Stimulated activated naive CD4-positive, alpha-beta T cell (primary cell): ENCODE measurements around the gene GTPBP6.
"Not testable (repeated sequence)": the region's sequence is repeated elsewhere in the genome, so short reads cannot be mapped to it uniquely, and the experiment has no call there.

Experiments used
- DNase-seq, 6 experiments: peaks; one replicate each; lab custom pipeline; 2025; lab: John Stamatoyannopoulos, UW

Gene GTPBP6

GRCh38 chrX:317424-318067, 1.1 kb downstream of the GTPBP6 start:
- no peak for DNase-seq

DNA sequence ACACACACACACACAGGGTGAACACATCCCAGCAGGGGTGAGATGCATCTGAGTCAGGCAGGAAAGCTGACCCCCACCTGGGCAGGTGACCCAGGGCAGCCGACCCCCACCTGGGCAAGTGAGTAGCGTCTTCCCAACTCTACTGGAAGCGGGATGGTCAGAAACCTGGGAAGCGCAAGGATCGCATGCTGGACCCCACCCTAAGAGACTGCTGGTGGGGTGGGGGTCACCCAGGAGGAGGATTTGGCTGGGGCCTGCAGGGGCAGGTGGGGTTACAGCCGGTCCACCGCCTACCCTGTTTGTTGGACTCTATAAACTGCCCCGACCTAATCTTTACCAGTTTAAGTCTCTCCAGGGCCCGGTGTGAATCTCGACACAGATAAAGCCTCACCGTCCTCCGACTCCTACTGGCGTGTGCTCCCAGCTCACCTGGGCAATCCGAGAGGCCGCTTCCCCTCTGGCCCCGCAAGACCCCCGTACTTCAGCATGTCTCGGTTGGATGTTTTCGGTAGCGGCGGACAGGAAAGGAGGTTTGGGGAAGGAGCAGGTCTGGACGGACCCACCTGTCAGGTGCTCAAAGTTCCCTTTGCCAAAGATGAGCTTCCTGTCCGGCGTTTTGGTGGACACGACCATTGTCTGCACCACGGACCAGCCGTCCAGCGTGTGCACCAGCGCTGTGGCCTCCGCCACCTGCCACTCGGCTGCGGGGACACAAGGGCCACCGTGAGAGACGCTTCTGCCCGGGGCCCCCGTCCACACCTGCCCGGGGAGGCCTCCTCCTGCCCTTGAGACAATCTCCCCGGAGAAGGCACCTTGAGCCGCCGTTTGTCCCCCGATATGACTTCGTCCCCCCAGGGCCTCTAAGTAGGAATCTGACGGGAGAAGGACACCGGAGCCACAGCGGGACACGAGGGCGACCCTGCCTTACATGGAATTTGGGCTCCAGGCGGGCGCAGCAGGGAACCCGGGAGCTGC, 2.0 kb downstream of the GTPBP6 start:
- DNase-seq, result no peak

- DNase-seq, result no peak
These were observed 3.6 kb downstream of the GTPBP6 start for GRCh38 chrX:314781-315595.

DNA sequence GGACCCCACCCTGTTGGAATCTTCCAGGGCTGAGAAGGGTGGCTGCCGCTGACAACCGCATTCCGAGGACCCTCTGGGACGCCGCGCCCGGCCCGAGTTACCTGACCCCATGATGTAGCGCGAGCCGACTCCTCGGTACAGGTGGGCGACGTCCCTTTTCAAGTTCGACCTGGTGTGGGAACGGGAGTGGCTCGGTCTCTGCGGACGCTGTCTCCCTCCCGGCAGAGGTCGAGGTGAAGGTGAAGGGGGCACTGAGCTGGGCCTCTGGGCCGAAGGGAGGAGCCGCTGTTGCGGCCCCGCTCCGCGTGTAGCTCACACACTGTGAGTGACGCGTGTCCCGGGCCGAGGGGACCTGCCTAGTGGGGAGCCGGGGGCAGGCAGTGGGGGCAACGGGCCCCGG, 4.5 kb downstream of the GTPBP6 start:
- no peak for DNase-seq

DNA sequence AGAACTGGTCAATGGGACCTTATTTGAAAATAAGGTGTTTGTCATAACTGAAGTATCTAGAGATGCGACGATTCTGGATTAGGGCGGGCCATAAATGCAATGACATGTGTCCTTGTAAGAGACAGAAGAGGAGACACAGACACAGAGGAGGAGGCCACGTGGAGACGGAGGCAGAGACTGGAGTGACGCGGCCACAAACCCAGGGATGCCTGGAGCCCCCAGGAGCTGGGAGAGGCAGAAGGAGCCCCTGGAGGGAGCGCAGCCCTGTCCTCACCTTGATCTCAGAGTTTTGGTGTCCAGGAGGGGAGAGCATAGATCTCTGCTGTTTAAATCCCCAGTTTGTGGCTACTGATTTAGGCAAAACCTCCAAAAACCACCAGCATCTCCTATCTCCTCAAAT, 5.0 kb downstream of the GTPBP6 start:
- no peak for DNase-seq

DNA sequence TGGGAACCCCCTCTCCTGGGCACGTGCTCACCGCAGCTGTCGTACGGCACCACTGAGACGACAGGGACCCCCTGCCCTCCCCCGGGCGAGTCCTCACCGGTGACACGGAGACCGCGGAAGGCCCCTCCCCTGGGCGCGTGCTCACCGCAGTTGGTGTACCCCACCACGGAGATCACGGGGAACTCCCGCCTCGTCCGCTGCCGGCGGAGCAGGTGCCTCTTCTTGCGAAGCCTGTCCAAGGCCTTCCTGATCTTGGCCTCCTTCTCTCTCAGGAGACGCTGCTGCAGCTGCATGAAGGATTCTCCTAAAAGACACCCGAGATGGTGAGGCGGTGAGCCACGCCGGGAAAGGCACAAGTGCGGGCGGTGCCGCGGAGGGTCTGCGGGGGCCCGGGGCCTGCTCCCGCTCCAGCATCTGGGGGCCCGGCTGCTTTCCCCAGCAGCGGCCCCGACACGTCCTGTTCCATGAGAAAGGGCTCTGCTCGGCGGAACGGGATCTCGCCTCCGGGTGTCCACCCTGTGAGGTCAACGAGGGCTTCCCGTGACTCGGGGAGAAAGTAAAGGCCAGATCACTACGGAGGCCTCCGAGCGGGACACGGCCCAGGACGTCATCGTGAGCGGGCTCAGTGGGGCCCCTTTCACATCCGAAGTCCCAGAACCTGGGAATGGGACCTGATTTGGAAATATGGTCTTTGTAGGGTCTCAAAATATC, 5.8 kb downstream of the GTPBP6 start:
- no peak for DNase-seq

GRCh38 chrX:311156-312129, 7.2 kb downstream of the GTPBP6 start:
- no peak for DNase-seq

DNA sequence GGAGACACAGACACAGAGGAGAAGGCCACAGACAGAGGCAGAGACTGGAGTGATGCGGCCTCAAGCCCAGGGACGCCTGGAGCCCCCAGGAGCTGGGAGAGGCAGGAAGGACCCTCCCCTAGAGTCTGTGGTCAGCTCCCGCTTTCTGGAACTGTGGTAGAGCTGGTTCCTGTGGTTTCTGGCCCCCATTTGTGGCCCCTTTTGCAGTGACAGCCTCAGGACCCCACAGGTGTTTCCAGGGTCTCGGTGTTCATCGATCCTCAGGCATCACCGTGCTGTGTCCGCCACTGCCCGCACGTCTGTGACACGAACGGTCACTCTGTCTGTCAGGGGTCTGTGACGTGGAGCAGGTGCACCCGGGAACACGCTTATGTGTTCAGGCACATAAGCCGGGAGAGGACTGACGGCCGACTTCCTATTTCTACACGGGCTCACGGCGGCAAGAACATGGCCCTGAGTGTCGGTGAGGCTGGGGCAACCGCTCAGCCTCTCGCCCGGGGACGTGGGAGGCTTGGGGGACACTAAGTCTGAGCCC, 7.9 kb downstream of the GTPBP6 start:
- DNase-seq, result no peak

DNA sequence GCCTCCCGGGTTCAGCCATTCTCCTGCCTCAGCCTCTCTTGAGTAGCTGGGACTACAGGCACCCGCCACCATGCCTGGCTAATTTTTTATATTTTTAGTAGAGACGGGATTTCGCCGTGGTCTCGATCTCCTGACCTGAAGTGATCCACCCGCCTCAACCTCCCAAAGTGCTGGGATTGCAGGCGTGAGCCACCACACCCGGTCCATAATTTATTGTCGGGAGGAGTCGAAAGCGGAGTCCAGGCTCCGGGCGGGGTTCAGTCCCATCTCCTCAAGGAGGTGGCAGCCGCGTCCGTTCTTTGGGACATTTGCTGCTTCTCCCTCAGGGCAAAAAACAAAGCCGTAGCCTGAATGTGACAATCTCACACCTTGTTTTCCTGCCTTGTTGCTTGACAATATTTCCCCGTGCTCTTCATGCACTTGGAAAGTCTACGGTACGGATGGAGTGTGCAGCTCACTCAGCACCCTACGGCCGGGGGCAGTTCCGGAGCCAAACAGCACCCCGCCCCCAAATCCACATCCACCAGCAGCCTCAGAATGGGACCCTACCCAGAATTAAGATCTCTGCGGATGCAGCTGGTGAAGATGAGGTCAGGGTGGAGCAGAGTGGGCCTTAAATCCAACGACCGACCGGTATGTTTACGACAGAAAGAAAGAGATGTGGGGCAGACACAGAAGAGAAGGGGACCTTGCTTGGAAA, 9.6 kb downstream of the GTPBP6 start:
- no peak for DNase-seq

- DNase-seq, result no peak
These were observed 11.1 kb downstream of the GTPBP6 start for GRCh38 chrX:307261-308111.

GRCh38 chrX:306614-307251, 11.9 kb downstream of the GTPBP6 start:
- not testable (repeated sequence) for DNase-seq

GRCh38 chrX:305781-306613, 12.6 kb downstream of the GTPBP6 start:
- not testable (repeated sequence) for DNase-seq

DNA sequence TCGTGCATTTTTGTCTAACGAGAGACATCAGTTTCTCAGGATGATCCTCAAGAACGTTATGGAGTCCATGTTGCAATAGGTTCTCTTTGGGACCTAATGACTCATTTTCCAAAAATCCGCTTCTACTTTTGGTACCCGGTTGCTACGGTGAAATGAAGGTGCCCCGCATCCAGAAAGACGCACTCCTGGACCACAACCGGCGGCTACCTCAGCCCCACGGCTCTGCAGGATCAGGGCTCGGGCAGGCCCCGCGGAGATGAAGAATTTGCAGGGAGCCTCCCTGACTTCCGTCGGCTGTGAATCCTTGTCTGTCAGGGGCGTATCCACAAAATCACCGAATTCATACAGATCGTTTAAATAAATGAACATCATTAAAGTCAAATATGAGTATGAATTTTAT, 15.6 kb downstream of the GTPBP6 start:
- DNase-seq, result no peak

DNA sequence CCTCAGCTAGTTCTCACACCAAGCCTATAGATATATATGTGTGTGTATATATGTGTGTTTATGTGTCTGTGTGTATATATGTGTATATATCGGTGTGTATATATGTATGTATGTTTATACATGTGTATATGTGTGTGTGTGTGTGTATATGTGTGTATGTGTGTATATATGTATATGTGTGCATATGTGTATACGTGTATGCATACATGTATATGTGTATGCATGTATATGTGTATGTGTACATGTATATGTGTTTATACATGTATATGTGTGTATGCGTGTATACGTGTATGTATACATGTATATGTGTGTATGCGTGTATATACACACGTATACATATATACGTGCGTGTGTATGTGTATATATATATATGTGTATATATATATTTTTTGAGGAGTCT, 18.3 kb downstream of the GTPBP6 start:
- no peak for DNase-seq

DNA sequence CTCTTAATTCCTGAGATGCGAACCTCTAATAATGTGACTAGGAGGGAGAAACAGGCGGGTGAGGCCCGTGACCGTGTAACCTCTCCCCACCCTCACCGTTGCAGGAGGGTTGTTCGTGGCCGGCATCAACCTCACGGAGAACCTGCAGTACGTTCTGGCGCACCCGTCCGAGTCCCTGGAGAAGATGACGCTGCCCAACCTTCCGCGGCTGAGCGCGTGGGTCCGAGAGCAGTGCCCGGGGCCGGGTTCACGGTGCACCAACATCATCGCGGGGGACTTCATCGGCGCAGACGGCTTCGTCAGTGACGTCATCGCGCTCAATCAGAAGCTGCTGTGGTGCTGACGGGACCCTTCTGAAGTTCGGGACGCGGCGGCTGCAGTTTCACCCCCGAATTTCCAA, 19.6 kb downstream of the GTPBP6 start:
- no peak for DNase-seq

- no peak for DNase-seq
These were observed 23.5 kb downstream of the GTPBP6 start for GRCh38 chrX:295136-295535.
